H1 (cell line): Measurements from ENCODE around the gene NSUN6. TPM values are rescaled to one million over a fixed set of nuclear protein-coding genes. Genes with fewer than 3 reads are reported as not detected.

Source experiments
- CBX8 ChIP-seq: fragments of 300-800, 300-1000 bp; sonication (generic); IDR thresholded peaks from 2 replicates; pipeline ENCODE4 v1.7.1; 2016; ENCODE audit warnings: low read depth, low read length, borderline replicate concordance
- CTBP2 ChIP-seq: IDR thresholded peaks from 2 replicates; pipeline ENCODE4 v1.7.0; 2011; ENCODE audit warnings: borderline replicate concordance, mild to moderate bottlenecking, moderate library complexity, mixed read lengths, low read length; ENCODE audit not compliant: insufficient read depth, insufficient read length
- EP300 ChIP-seq, 2 experiments: IDR thresholded peaks; 1 replicate in 1 of 2; 2 replicates in 1 of 2; pipeline ENCODE4 v1.6.1; 2011 to 2012; ENCODE audit warnings: low read depth in 2 of 2, low read length in 2 of 2, mild to moderate bottlenecking in 2 of 2, borderline replicate concordance in 1 of 2, inconsistent platforms in 1 of 2, moderate library complexity in 1 of 2
- TAF1 ChIP-seq: IDR thresholded peaks from 2 replicates; pipeline ENCODE4 v1.6.1; 2011; ENCODE audit warnings: mild to moderate bottlenecking, low read depth, low read length
- polyA plus RNA-seq, 7 experiments: library from polyadenylated mRNA; depleted of rRNA in 3 of 7; stranded (reverse) in 5 of 7; unstranded in 2 of 7; fragments of >200 nt in 5 of 7; fragments of 200-250 nt in 2 of 7; gene quantifications; 1 replicate in 5 of 7; 2 replicates in 1 of 7; 4 replicates in 1 of 7; pipeline versions ENCODE4 v1.2.1 to v1.2.3, GENCODE V29; 2011 to 2013; ENCODE audit warnings: missing spikeins in 2 of 7, mixed read lengths in 2 of 7
- total RNA-seq: library from RNA; stranded (reverse); fragmentation: NEBNext Ultra II Directional; extraction: Animal tissue kit (Norgen Biotek cat#: 25700); gene quantifications from 2 replicates; pipeline ENCODE4 v1.2.1, GENCODE V29; 2021

NSUN6 gene
- total and polyA plus RNA-seq, 2 of the 8 experiments (the other 6 are each of a cell fraction or from before 2014, with no cell fraction given): 5.9 to 14.4 TPM

DNA sequence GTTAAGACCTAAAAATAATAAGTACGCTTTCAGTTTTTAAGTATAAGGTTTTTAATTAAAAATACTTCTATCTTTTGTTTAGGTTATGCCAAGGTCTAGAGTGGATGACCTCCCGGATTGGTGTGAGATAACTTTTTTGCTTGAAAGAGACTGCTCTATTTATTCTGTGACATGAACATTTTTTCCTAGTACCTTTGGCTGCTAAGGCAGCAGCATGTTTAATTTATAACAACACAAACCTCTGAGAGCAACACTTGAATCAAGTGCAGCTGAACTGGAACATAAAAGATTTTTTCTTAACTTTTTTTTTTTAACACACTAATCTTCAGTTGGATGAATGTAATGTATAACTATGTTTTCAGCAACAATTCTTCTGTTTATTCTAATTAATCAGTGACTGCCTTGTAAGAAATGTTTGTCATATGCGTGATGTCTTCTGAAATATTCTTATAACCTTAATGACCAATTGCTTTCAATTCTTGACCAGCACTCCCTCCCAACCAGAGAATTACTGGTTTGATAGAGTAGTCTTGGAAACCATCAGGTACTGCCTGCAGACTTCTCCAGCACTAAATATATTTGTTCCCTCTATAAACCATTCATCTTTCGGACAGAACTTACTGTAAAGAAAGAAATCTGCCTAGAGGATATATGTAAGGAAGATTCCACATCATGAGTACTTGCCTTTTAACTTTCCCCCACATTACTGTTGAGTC lies 23.9 kb upstream of the NSUN6 start (continued):
- no peak for TF ChIP-seq CTBP2
- no peak for TF ChIP-seq TAF1
- no peak for TF ChIP-seq EP300 (IDR thresholded peaks at IDR 0.05; ENCODE audit: borderline replicate concordance in 1 of 2, low read depth in 2 of 2, low read length in 2 of 2)
- no peak for TF ChIP-seq CBX8
